Lung (tissue), 12 donors: ENCODE data around the gene POM121L2. TPM values are rescaled to one million over a fixed set of nuclear protein-coding genes. Genes with fewer than 3 reads are reported as not detected.

Experiments used
- ATAC-seq: fragments of 200-7000 bp; cut with Tn5 transposase; one replicate; pipeline ENCODE4 v1.9.1; 2020; ENCODE audit warnings: moderate number of reproducible peaks; ENCODE audit not compliant: insufficient read depth, low FRiP score
- DNase-seq, 3 donors: peaks; one replicate each; pipeline ENCODE4 v3.0.0-alpha.2; 2013 to 2017
- H3K27ac ChIP-seq, 2 donors: one replicate each; pipeline ENCODE4 v1.5.1; 2013; ENCODE audit warnings: mild to moderate bottlenecking in 2 of 2, moderate library complexity in 2 of 2, control low read depth in 1 of 2, inconsistent platforms in 1 of 2, low read depth in 1 of 2, low read length in 1 of 2
- H3K27me3 ChIP-seq, 3 donors: one replicate each; pipeline ENCODE4 v1.5.1; 2013; ENCODE audit warnings: low read length in 2 of 3; ENCODE audit not compliant: control insufficient read depth in 3 of 3, insufficient read depth in 3 of 3
- H3K36me3 ChIP-seq, 4 donors: one replicate each; pipeline ENCODE4 v1.5.1; 2013; ENCODE audit warnings: low read length in 4 of 4, mild to moderate bottlenecking in 1 of 4, moderate library complexity in 1 of 4; ENCODE audit not compliant: control insufficient read depth in 4 of 4, insufficient read depth in 4 of 4
- H3K4me1 ChIP-seq, 5 donors: one replicate each; pipeline ENCODE4 v1.5.1; 2013; ENCODE audit warnings: low read length in 5 of 5, mild to moderate bottlenecking in 2 of 5, moderate library complexity in 1 of 5; ENCODE audit not compliant: control insufficient read depth in 5 of 5, insufficient read depth in 5 of 5
- H3K4me3 ChIP-seq: one replicate; pipeline ENCODE4 v1.5.1; 2013; ENCODE audit warnings: mild to moderate bottlenecking, control low read depth, moderate library complexity
- H3K9ac ChIP-seq, 2 donors: one replicate each; pipeline ENCODE4 v1.5.1; 2013; ENCODE audit warnings: low read length in 2 of 2, control low read depth in 1 of 2; ENCODE audit not compliant: insufficient read depth in 1 of 2
- H3K9me3 ChIP-seq, 4 donors: one replicate each; pipeline ENCODE4 v1.5.1; 2013; ENCODE audit warnings: low read length in 3 of 4, mild to moderate bottlenecking in 1 of 4, moderate library complexity in 1 of 4; ENCODE audit not compliant: control insufficient read depth in 4 of 4, insufficient read depth in 3 of 4
- WGBS, 2 donors: extraction: QIAGEN DNeasy Blood & Tissue Kit; methylation state at CpG; one replicate each; pipeline ENCODE4 v1.1.7; 2013; 5-methylcytosine and 5-hydroxymethylcytosine counted together
- polyA plus RNA-seq, 2 donors: library from polyadenylated mRNA; stranded (reverse); fragments of 200-250 nt; gene quantifications; one replicate each; pipeline ENCODE4 v1.2.1, GENCODE V29; 2013
- total RNA-seq, 2 donors: library from RNA; depleted of rRNA in 1 of 2; stranded (reverse); fragments of >200 nt in 1 of 2; gene quantifications; one replicate each; pipeline ENCODE4 v1.2.1, GENCODE V29; 2014 to 2021
- TF ChIP-seq, protein P1 (sequence below): IDR thresholded peaks from 2 replicates; pipeline ENCODE4 v1.5.1; 2012; ENCODE audit warnings: mild to moderate bottlenecking; ENCODE audit errors: control extremely low read depth, extremely low read depth
- donor health status: control.
- donor health status: control.
- donor health status: Bipolar disorder and iron deficiency.
- donor health status: healthy.
- donor health status: DM: yes; HTN: yes; CAD: no.

Gene POM121L2
- total and polyA plus RNA-seq, 4 donors: not detected

DNA sequence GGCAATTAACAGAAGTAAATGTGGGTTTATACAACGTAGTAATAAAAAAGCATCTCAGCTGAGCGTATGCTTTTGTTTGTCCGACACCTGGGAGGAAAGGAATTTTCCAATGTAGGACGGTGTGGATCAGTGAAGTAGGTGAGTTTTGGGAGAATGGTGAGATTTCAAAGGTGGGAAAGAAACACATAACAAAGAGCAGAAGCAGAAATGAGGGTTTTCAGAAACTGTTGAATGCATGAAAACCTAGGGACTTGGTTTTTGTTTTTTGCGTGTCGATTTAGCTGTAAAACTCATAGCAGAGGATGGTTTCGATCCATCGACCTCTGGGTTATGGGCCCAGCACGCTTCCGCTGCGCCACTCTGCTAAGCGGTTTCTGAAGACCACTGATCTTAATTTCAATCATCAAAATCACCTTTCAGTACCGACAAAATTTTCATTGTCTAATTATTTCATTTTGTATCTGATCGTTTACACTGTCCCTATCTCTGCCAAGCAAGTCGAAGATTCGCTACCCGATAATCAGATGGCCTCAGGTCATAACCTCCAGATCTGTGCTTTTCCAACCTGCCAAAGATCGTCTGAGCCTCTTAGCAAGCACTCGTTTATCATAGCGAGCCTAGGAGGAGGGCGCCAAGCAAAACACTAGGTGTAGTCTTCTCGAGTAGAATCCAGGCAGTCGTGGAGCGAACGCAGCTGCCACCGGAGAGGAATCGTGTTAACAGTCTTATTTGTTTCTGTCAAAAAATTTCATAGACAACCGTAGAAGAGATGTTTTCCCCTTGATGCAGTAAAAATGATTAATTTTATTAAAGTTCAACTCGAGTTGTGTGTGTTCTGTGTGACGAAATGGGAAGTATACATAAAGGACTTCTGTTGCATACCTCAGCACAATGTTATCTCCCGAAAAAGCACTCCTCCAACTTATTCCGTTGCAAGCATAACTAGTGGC, 20.9 kb upstream of the POM121L2 start:
- no peaks in the 10 kb centered on the region for H3K36me3 ChIP-seq
- ATAC-seq (no peak), DNase-seq (peak; percentile 22 to 47 (median 28))
- no peak overlapping the region for H3K4me3 ChIP-seq
- peaks cover 0 to 3% (median 0%) of the 10 kb centered on the region in 5 donors for H3K4me1 ChIP-seq
- peaks cover 4 to 31% (median 24%) of the 10 kb centered on the region in 3 donors for H3K27me3 ChIP-seq
- H3K9me3 ChIP-seq: peaks cover 0 to 4% (median 1%) of the 10 kb centered on the region in 4 donors
- H3K9ac ChIP-seq: peak overlapping the region in 1 of 2 donors; percentile 51
- WGBS, 2 donors: 9 to 12% methylated on average over 32 of the region's 32 CpGs
- TF ChIP-seq, protein P1, sequence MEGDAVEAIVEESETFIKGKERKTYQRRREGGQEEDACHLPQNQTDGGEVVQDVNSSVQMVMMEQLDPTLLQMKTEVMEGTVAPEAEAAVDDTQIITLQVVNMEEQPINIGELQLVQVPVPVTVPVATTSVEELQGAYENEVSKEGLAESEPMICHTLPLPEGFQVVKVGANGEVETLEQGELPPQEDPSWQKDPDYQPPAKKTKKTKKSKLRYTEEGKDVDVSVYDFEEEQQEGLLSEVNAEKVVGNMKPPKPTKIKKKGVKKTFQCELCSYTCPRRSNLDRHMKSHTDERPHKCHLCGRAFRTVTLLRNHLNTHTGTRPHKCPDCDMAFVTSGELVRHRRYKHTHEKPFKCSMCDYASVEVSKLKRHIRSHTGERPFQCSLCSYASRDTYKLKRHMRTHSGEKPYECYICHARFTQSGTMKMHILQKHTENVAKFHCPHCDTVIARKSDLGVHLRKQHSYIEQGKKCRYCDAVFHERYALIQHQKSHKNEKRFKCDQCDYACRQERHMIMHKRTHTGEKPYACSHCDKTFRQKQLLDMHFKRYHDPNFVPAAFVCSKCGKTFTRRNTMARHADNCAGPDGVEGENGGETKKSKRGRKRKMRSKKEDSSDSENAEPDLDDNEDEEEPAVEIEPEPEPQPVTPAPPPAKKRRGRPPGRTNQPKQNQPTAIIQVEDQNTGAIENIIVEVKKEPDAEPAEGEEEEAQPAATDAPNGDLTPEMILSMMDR: no peak
- no peak overlapping the region for H3K27ac ChIP-seq

DNA sequence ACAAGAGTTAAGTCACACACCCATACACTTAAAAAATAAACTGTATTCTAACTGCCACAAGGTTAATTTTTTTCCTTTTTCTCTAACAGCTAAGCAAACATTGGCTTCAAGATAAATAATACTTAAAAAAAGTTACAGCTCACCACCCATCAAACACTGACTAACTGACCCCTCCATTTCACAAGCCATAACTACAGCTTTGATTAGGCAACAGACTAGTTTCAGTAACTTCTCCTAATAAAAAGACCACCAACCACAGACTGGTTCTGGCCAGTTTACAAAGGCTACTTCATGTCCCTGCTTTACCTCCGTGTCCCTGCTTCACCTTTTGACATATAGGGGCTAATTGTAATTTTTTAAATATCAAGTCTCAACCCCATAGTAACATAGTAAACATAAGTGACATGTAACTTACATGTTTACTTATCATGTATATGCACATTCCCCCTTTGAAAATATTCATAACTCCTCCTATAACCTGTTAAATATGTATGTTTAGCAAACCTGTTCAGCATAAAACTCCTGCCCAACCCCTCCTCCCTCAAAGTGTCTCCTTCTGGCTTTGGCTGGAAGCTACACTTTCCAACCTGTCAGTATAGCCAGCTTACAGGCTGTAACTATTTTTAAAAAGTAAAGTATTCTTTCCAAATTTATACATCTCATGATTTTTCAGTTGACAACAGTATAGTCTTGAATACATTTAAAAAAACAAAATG, 15.1 kb upstream of the POM121L2 start:
- Histone ChIP-seq H3K4me3 (no peak overlapping the region), H3K9ac (no peak overlapping the region), H3K27ac (no peak overlapping the region), H3K4me1 (no peaks in the 10 kb centered on the region), H3K36me3 (no peaks in the 10 kb centered on the region), H3K27me3 (peaks cover 4 to 15% (median 5%) of the 10 kb centered on the region in 3 donors), H3K9me3 (peaks cover 0 to 3% (median under 1%) of the 10 kb centered on the region in 4 donors)
- ATAC-seq (no peak), DNase-seq (no peak)
- 35 to 36% methylated on average over 1 of the region's 1 CpG for WGBS, 2 donors
- TF ChIP-seq, protein P1: no peak

DNA sequence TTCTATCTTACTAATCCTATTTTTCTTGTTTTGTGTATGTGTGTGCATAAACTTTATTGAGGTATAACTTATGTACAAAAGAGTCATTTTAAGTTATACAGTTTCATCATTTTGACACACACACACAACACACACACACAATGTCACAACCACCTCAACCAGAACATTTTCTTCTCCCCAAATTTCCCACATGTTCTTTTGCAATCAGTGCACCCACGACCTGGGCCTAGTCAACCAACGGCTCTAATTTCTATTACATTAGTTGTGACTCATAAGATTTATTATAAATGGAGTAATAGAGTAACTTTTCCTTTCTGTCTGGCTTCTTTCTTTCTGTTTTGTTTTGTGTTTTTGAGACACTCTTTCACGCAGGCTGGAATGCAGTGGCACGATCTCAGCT, 9.8 kb upstream of the POM121L2 start:
- no peak overlapping the region for H3K9ac ChIP-seq
- DNase-seq (no peak), ATAC-seq (no peak)
- peaks cover 0 to 19% (median 6%) of the 10 kb centered on the region in 3 donors for H3K27me3 ChIP-seq
- H3K36me3 ChIP-seq: no peaks in the 10 kb centered on the region
- TF ChIP-seq, protein P1: no peak
- no peak overlapping the region for H3K4me3 ChIP-seq
- no peaks in the 10 kb centered on the region for H3K4me1 ChIP-seq
- no peak overlapping the region for H3K27ac ChIP-seq
- peaks cover 0 to 1% (median 0%) of the 10 kb centered on the region in 4 donors for H3K9me3 ChIP-seq
- WGBS, 2 donors: 83% methylated on average over 4 of the region's 4 CpGs
